ENCODE data around the gene DIP2A. TPM values are rescaled to one million over a fixed set of nuclear protein-coding genes. Genes with fewer than 3 reads are reported as not detected.

Gene DIP2A
- total and polyA plus RNA-seq, 11 donors, result 13.4 to 31.9 (median 22.6) TPM

- WGBS, 4 donors, result 71 to 90% (median 83%) methylated on average over 5 of the region's 5 CpGs
- Histone ChIP-seq H3K4me3 (no peak overlapping the region), H3K27me3 (no peaks in the 10 kb centered on the region), H3K9me3 (no peaks in the 10 kb centered on the region), H3K27ac (no peak overlapping the region), H3K4me1 (peaks cover 0 to 13% (median 0%) of the 10 kb centered on the region in 12 donors), H3K36me3 (peaks cover 0 to 80% (median 61%) of the 10 kb centered on the region in 9 donors)
- TF ChIP-seq POLR2A (IDR thresholded peaks at IDR 0.05), result no peak
- TF ChIP-seq, protein P1, sequence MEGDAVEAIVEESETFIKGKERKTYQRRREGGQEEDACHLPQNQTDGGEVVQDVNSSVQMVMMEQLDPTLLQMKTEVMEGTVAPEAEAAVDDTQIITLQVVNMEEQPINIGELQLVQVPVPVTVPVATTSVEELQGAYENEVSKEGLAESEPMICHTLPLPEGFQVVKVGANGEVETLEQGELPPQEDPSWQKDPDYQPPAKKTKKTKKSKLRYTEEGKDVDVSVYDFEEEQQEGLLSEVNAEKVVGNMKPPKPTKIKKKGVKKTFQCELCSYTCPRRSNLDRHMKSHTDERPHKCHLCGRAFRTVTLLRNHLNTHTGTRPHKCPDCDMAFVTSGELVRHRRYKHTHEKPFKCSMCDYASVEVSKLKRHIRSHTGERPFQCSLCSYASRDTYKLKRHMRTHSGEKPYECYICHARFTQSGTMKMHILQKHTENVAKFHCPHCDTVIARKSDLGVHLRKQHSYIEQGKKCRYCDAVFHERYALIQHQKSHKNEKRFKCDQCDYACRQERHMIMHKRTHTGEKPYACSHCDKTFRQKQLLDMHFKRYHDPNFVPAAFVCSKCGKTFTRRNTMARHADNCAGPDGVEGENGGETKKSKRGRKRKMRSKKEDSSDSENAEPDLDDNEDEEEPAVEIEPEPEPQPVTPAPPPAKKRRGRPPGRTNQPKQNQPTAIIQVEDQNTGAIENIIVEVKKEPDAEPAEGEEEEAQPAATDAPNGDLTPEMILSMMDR (IDR thresholded peaks at IDR 0.05), result no peak
- intact Hi-C loops (cut with DNase I), result no loop called here
- ATAC-seq (no peak), DNase-seq (no peak)
Measured at GRCh38 chr21:46492851-46493250, 34.2 kb downstream of the DIP2A start.

- DNase-seq (no peak), ATAC-seq (no peak)
- intact Hi-C loops (cut with DNase I), result no loop called here
- peaks cover 0 to 82% (median 63%) of the 10 kb centered on the region in 9 donors for H3K36me3 ChIP-seq
- H3K4me1 ChIP-seq, result peaks cover 0 to 13% (median 0%) of the 10 kb centered on the region in 12 donors
- no peak overlapping the region for H3K27ac ChIP-seq
- no peak for TF ChIP-seq POLR2A (IDR thresholded peaks at IDR 0.05)
- TF ChIP-seq, protein P1 (IDR thresholded peaks at IDR 0.05), result no peak
- H3K27me3 ChIP-seq, result no peaks in the 10 kb centered on the region
- no peaks in the 10 kb centered on the region for H3K9me3 ChIP-seq
- WGBS, 4 donors, result 95 to 97% (median 95%) methylated on average over 6 of the region's 6 CpGs
- no peak overlapping the region for H3K4me3 ChIP-seq
Measured at GRCh38 chr21:46493828-46494227, 35.1 kb downstream of the DIP2A start.

GRCh38 chr21:46498335-46499050, 39.8 kb downstream of the DIP2A start:
- Histone ChIP-seq H3K36me3 (peaks cover 0 to 83% (median 59%) of the 10 kb centered on the region in 9 donors), H3K4me3 (no peak overlapping the region), H3K4me1 (peaks cover 0 to 29% (median 0%) of the 10 kb centered on the region in 12 donors), H3K27me3 (no peaks in the 10 kb centered on the region), H3K9me3 (no peaks in the 10 kb centered on the region), H3K27ac (no peak overlapping the region)
- DNase-seq (no peak), ATAC-seq (peak in 1 of 4 donors; percentile 39)
- TF ChIP-seq POLR2A (IDR thresholded peaks at IDR 0.05), result no peak
- TF ChIP-seq, protein P1 (IDR thresholded peaks at IDR 0.05), result no peak
- 92 to 93% (median 93%) methylated on average over 22 to 26 of the region's 26 CpGs for WGBS, 4 donors
- intact Hi-C loops (cut with DNase I), result no loop called here

DNA sequence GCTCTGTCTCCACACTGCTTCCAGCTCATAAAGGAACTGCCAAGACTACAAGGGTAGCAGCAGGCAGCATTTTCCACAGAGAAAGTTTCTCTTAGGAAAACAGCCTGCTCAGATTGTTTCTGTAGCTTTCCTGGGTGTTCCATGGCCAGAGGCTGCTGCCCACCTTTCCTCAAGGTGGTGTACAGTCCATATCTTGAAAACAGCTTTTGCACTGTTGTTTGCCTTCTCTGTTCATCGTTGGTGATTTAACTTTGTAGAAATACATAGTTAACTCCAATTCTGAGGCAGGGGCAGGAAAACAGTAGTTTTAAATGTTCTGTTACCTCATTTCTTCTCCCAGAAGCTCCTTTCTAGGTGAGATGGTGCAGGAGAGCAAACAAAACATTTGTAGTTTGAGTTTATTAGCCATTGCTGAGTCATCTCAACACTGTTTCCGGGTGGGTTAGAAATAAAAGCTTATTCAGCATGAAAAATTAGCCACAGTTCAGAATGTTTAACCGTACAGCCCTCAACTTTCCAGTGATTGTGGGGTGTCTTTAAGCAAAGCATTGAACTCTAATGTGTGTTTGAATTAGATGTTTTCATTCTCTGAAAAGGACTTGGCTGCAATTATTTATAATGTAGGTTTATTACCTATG, 41.7 kb downstream of the DIP2A start:
- no peaks in the 10 kb centered on the region for H3K9me3 ChIP-seq
- H3K4me3 ChIP-seq, result no peak overlapping the region
- intact Hi-C loops (cut with DNase I), result no loop called here
- peak overlapping the region in 1 of 12 donors; percentile 28 for H3K27ac ChIP-seq
- no peak for TF ChIP-seq POLR2A (IDR thresholded peaks at IDR 0.05)
- TF ChIP-seq, protein P1 (IDR thresholded peaks at IDR 0.05), result no peak
- peaks cover 0 to 33% (median 0%) of the 10 kb centered on the region in 12 donors for H3K4me1 ChIP-seq
- peaks cover 0 to 88% (median 67%) of the 10 kb centered on the region in 9 donors for H3K36me3 ChIP-seq
- WGBS, 4 donors, result 60 to 66% (median 63%) methylated on average over 3 of the region's 3 CpGs
- DNase-seq (no peak), ATAC-seq (no peak)
- no peaks in the 10 kb centered on the region for H3K27me3 ChIP-seq
